HG03280 (cell line): Measurements from ENCODE around the gene ZNF470.

Source experiments
- ATAC-seq: cut with Tn5 transposase; IDR thresholded peaks from one replicate; pipeline ENCODE4 v1.9.1; 2021; ENCODE audit warnings: mild to moderate bottlenecking, moderate library complexity; ENCODE audit not compliant: unreplicated experiment

The ZNF470 gene

GRCh38 chr19:56608274-56608964 is 41.2 kb downstream of the ZNF470 start:
- ATAC-seq: no peak

DNA sequence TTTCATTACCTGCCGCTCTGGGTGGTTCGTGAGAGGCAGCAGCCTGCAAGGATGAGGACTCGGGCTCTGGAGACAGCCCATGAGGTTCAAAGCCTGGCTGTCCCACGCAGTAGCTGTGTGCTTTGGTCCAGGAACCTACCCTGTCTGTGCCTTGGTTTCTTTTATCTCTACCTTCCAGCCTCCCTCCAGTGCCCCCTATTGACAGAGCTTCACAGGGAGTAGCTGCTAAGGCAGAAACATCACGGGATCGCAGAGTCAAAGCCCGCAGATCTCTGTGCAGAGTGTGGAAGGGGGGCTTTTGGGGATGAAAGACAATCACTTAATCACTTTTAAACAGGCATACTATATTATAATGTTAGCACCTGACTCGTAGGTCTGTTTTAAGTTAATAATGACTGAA is 44.0 kb downstream of the ZNF470 start:
- no peak for ATAC-seq

DNA sequence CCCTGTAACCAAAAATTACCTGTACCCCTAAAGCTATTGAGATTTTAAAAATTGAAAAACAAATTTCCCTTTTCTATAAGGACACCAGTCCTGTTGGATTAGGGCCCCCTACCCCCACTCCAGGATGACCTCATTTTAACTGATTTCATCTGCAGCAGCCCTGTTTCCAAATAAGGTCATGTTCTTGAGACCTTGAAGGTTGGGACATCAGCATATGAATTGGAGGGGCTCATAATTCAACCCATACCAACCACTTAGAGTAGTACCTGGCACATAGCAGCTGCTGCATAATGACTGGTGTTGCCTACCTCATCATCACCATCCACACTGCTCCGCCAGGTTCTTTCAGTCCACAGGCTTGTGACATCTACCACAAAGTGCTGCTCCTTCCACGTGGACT is 45.5 kb downstream of the ZNF470 start:
- ATAC-seq: no peak

DNA sequence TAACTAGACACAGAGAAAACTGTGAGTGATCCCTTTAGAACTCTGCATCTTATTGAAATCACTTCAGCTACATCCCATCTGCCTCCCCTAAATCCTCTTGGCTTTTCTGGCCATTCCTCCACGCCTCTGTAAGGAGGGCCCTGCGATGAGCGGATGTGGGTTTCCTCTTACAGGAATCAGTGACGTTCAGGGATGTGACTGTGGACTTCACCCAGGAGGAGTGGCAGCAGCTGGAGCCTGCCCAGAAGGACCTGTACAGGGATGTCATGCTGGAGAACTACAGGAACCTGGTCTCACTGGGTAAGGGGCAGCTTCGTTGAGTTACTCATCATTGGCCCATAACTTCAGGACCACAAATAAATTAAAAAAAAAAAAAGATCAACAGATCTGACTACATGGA is 46.4 kb downstream of the ZNF470 start:
- ATAC-seq: no peak

DNA sequence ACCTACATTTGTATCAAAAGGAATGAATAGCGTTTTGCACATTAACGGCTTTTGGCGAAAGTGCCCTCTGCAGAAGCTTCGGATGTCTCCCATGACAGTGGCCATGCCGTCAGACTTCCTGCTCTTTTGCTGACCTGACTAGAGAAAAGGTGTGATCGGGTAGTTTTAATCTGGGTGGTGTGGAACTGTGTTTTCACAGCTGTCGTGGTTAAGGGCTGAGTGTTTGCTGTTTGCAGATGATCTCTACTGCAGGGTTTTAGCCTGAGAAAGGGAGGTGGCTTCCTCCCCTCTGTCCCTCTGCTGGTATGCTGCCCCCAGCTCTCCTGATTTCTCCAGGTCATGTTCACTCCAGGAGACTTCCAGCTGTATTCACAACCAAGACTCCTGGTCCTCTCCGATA is 50.3 kb downstream of the ZNF470 start:
- ATAC-seq: no peak

GRCh38 chr19:56619121-56619520 is 51.9 kb downstream of the ZNF470 start:
- no peak for ATAC-seq

DNA sequence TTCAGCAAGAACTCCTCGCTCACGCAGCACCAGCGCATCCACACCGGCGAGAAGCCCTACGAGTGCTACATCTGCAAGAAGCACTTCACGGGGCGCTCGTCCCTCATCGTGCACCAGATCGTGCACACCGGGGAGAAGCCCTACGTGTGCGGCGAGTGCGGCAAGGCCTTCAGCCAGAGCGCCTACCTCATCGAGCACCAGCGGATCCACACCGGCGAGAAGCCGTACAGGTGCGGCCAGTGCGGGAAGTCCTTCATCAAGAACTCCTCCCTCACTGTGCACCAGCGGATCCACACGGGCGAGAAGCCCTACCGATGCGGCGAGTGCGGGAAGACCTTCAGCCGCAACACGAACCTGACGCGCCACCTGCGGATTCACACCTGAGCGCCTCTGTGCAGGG is 55.1 kb downstream of the ZNF470 start:
- ATAC-seq: no peak

DNA sequence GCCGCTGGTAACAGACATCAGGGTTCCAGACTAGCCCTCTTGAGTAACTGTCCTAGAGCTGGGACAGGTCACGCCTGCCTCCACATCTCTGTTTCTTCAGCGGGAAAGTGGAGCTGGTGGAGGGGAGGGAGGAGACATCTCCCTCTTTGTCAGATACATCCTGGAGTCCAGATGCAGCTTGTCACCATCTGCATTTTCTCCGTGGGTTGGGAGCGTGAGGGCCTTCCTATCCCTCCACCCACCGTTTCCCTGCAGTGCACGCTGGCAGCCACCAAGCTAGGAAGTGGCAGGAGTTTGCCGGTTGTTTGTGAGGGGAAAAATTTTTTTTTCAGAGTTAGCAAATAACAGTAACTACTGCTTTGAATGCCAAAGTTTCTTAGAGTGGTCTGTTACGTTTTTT is 55.7 kb downstream of the ZNF470 start:
- no peak for ATAC-seq

- ATAC-seq: no peak
These were observed 58.4 kb downstream of the ZNF470 start for GRCh38 chr19:56625708-56626107.

- ATAC-seq: no peak
These were observed 65.8 kb downstream of the ZNF470 start for GRCh38 chr19:56633021-56633420.

GRCh38 chr19:56637976-56638555 is 70.8 kb downstream of the ZNF470 start:
- ATAC-seq: no peak
